Endothelial cell of umbilical vein (primary cell): ENCODE results near the gene GALNT2. TPM values are rescaled to one million over a fixed set of nuclear protein-coding genes. Genes with fewer than 3 reads are reported as not detected.

Experiments used
- BruUV-seq: library from RNA; stranded (reverse); fragments of 400-500 nt; replicated peaks from 2 replicates; lab custom pipeline; 2021; lab: Mats Ljungman, UMichigan
- CTCF ChIA-PET: fragments of 300-600, 350-600 bp; sonication (Branson Sonifier 250); formaldehyde crosslinking; loops from one replicate; lab custom pipeline; 2021; ENCODE audit warnings: antibody characterized with exemption, inconsistent platforms; lab: Charles Lee
- POLR2A ChIA-PET: fragments of 300-600, 350-600 bp; sonication (Branson Sonifier 250); formaldehyde crosslinking; loops from one replicate; lab custom pipeline; 2021; ENCODE audit warnings: antibody characterized with exemption, inconsistent platforms; lab: Charles Lee
- DNase-seq: peaks from one replicate; pipeline ENCODE4 v3.0.0-alpha.2; 2011; ENCODE audit warnings: low read depth, low spot score
- FAIRE-seq: peaks from 2 replicates; lab custom pipeline; 2011; peaks lifted over from hg19 to GRCh38; lab: Jason Lieb, UNC
- H2AFZ ChIP-seq: 2 replicates; pipeline ENCODE4 v1.6.0; 2012; ENCODE audit warnings: low read depth, low read length, control low read depth, inconsistent platforms
- H3K27ac ChIP-seq: 2 replicates; pipeline ENCODE4 v1.5.1; 2011; ENCODE audit warnings: low read depth, mild to moderate bottlenecking, control low read depth, low read length, moderate library complexity; ENCODE audit not compliant: insufficient read depth
- H3K27me3 ChIP-seq, 2 experiments: 2 replicates each; pipeline versions ENCODE4 v1.6.0 to v1.6.1; 2011; ENCODE audit warnings: low read length in 2 of 2, mixed read lengths in 1 of 2; ENCODE audit not compliant: control insufficient read depth in 2 of 2, insufficient read depth in 2 of 2
- H3K36me3 ChIP-seq, 2 experiments: 2 replicates in 1 of 2; 3 replicates in 1 of 2; pipeline ENCODE4 v1.5.1; 2011; ENCODE audit warnings: low read length in 2 of 2, mild to moderate bottlenecking in 1 of 2, moderate library complexity in 1 of 2; ENCODE audit not compliant: control insufficient read depth in 2 of 2, insufficient read depth in 2 of 2; ENCODE audit errors: extremely low read depth in 1 of 2
- H3K4me1 ChIP-seq: 3 replicates; pipeline ENCODE4 v1.5.1; 2011; ENCODE audit warnings: mild to moderate bottlenecking, low read length; ENCODE audit not compliant: control insufficient read depth, insufficient read depth; ENCODE audit errors: extremely low read depth
- H3K4me2 ChIP-seq: 2 replicates; pipeline ENCODE4 v1.6.1; 2011; ENCODE audit warnings: low read length, control low read depth, mixed read lengths; ENCODE audit not compliant: insufficient read depth
- H3K4me3 ChIP-seq, 3 experiments: fragments of 200-600 bp in 1 of 3; sonication (generic), shearing (Covaris generic) in 1 of 3; replicated peaks in 1 of 3; 2 replicates each; pipeline ENCODE4 v1.5.1; 2011 to 2016; ENCODE audit warnings: control low read depth in 3 of 3, low read length in 3 of 3, mild to moderate bottlenecking in 2 of 3, inconsistent platforms in 1 of 3, low read depth in 1 of 3, moderate library complexity in 1 of 3; ENCODE audit not compliant: insufficient read depth in 1 of 3
- H3K79me2 ChIP-seq: 2 replicates; pipeline ENCODE4 v1.6.0; 2012; ENCODE audit warnings: low read length, inconsistent platforms; ENCODE audit not compliant: control insufficient read depth, insufficient read depth
- H3K9ac ChIP-seq: replicated peaks from 2 replicates; pipeline ENCODE3; 2011; ENCODE audit warnings: low read length, control low read depth; ENCODE audit not compliant: insufficient read depth; ENCODE audit errors: extremely low read depth
- H3K9me1 ChIP-seq: replicated peaks from 3 replicates; pipeline ENCODE4 v1.6.0; 2011; ENCODE audit warnings: mild to moderate bottlenecking, low read length; ENCODE audit not compliant: control insufficient read depth, insufficient read depth; ENCODE audit errors: extremely low read depth
- H3K9me3 ChIP-seq: replicated peaks from 2 replicates; pipeline ENCODE4 v1.5.1; 2012; ENCODE audit warnings: low read length, inconsistent platforms; ENCODE audit not compliant: control insufficient read depth, insufficient read depth
- H4K20me1 ChIP-seq: replicated peaks from 2 replicates; pipeline ENCODE3; 2011; ENCODE audit warnings: mild to moderate bottlenecking, low read length; ENCODE audit not compliant: control insufficient read depth, insufficient read depth; ENCODE audit errors: extremely low read depth
- CTCF ChIP-seq, 2 donors: IDR thresholded peaks; 1 replicate in 1 of 2; 2 replicates in 1 of 2; pipeline ENCODE4 v1.5.1; 2011; ENCODE audit warnings: low read length in 2 of 2, mild to moderate bottlenecking in 2 of 2, moderate library complexity in 2 of 2, control low read depth in 1 of 2, inconsistent platforms in 1 of 2, low read depth in 1 of 2; ENCODE audit not compliant: insufficient read depth in 1 of 2; ENCODE audit errors: extremely low read depth in 1 of 2
- EZH2 ChIP-seq: IDR thresholded peaks from 2 replicates; pipeline ENCODE4 v1.6.1; 2012; ENCODE audit warnings: borderline replicate concordance, low read depth, mild to moderate bottlenecking, moderate library complexity, low read length, inconsistent platforms; ENCODE audit not compliant: severe bottlenecking
- FOS ChIP-seq: IDR thresholded peaks from 2 replicates; pipeline ENCODE4 v1.6.1; 2011; ENCODE audit warnings: mild to moderate bottlenecking, low read length, moderate library complexity, borderline replicate concordance; ENCODE audit not compliant: insufficient read depth
- GATA2 ChIP-seq: IDR thresholded peaks from 2 replicates; pipeline ENCODE4 v1.7.0; 2011; ENCODE audit warnings: low read depth, mild to moderate bottlenecking, moderate library complexity, mixed read lengths, low read length; ENCODE audit not compliant: insufficient read length, insufficient read depth
- JUN ChIP-seq: IDR thresholded peaks from 2 replicates; pipeline ENCODE4 v1.6.1; 2011; ENCODE audit warnings: borderline replicate concordance, low read depth; ENCODE audit not compliant: insufficient read length, insufficient read depth
- MAX ChIP-seq: IDR thresholded peaks from 2 replicates; pipeline ENCODE4 v1.6.1; 2011; ENCODE audit not compliant: insufficient read depth, insufficient read length
- MYC ChIP-seq: IDR thresholded peaks from one replicate; pipeline ENCODE4 v1.6.1; 2011; ENCODE audit warnings: mild to moderate bottlenecking, low read depth, low read length
- POLR2A ChIP-seq: IDR thresholded peaks from 2 replicates; pipeline ENCODE4 v1.6.1; 2012; ENCODE audit warnings: low read depth, mild to moderate bottlenecking, control low read depth, low read length
- POLR2AphosphoS5 ChIP-seq: IDR thresholded peaks from 2 replicates; pipeline ENCODE4 v1.6.1; 2012; ENCODE audit warnings: low read depth, mild to moderate bottlenecking, control low read depth, low read length, moderate library complexity; ENCODE audit not compliant: insufficient read depth
- dilution Hi-C: fragments of 300-500 bp; cut with MboI; formaldehyde crosslinking; loops from one replicate; pipeline ENCODE4 v1.15.0; 2019; ENCODE audit warnings: low sequenced_read_pairs; ENCODE audit not compliant: extremely low pct_ligation_motif_present
- intact Hi-C: fragments of 100-400 bp; cut with micrococcal nuclease; formaldehyde crosslinking; loops from one replicate; pipeline ENCODE4 v1.10.0; 2022
- polyA plus RNA-seq, 4 experiments: library from polyadenylated mRNA; depleted of rRNA in 3 of 4; stranded (reverse) in 3 of 4; unstranded in 1 of 4; fragments of >200 nt; gene quantifications; 2 replicates each; pipeline versions ENCODE4 v1.2.1 to v1.2.3, GENCODE V29; 2011 to 2012; ENCODE audit warnings: missing spikeins in 1 of 4
- total RNA-seq: library from RNA; stranded (reverse); gene quantifications from 2 replicates; pipeline ENCODE4 v1.2.3, GENCODE V29; 2021

The GALNT2 gene
- total and polyA plus RNA-seq, 2 donors (not counting 3 experiments of a cell fraction or from before 2014, with no cell fraction given): 56.3 to 77.5 TPM

- Histone ChIP-seq H3K4me3 (no peak overlapping the region), H3K9me3 (no peaks in the 10 kb centered on the region), H3K79me2 (no peaks in the 10 kb centered on the region), H3K27ac (no peak overlapping the region), H3K9me1 (no peaks in the 10 kb centered on the region), H3K4me2 (no peak overlapping the region), H3K27me3 (no peaks in the 10 kb centered on the region), H3K9ac (no peak overlapping the region), H2AFZ (no peak overlapping the region), H3K36me3 (no peaks in the 10 kb centered on the region), H3K4me1 (no peaks in the 10 kb centered on the region), H4K20me1 (no peaks in the 10 kb centered on the region)
- DNase-seq: no peak
- POLR2A ChIA-PET: no interaction called here
- CTCF ChIA-PET: interaction anchor here (1.2 to 1.9 kb wide), 2 partner anchors 10 to 82 kb away, joined by 4 to 6 read pairs; no protein-coding TSS in a partner anchor
- FAIRE-seq: no peak
- dilution Hi-C loops: no loop called here
- no TSS peak for BruUV-seq
- intact Hi-C loops: no loop called here
- no peak for TF ChIP-seq GATA2
- TF ChIP-seq CTCF (IDR thresholded peaks at IDR 0.05; ENCODE audit: extremely low read depth in 1 of 2, insufficient read depth in 1 of 2, low read depth in 1 of 2, low read length in 2 of 2): no peak
- TF ChIP-seq JUN: no peak
- no peak for TF ChIP-seq EZH2
- no peak for TF ChIP-seq FOS
- no peak for TF ChIP-seq POLR2AphosphoS5
- no peak for TF ChIP-seq MYC
- TF ChIP-seq POLR2A: no peak
- no peak for TF ChIP-seq MAX
Measured at GRCh38 chr1:230132758-230133157, 65.7 kb downstream of the GALNT2 start.
